Activated CD8-positive, alpha-beta T cell treated with anti-CD3 and anti-CD28 coated beads for 36 hours (primary cell): ENCODE measurements around the gene LSM14A. TPM values are rescaled to one million over a fixed set of nuclear protein-coding genes. Genes with fewer than 3 reads are reported as not detected.

Source experiments
- ATAC-seq: fragments of 200-7000 bp; cut with Tn5 transposase; one replicate; pipeline ENCODE4 v1.10.0; 2021; ENCODE audit warnings: mild to moderate bottlenecking, moderate library complexity
- CTCF ChIA-PET: fragments of 350-600 bp; sonication (Branson Sonifier 250); formaldehyde crosslinking; loops from one replicate; lab custom pipeline; 2021; ENCODE audit warnings: antibody characterized with exemption; lab: Charles Lee
- POLR2A ChIA-PET: fragments of 350-600 bp; sonication (Branson Sonifier 250); formaldehyde crosslinking; loops from one replicate; lab custom pipeline; 2021; ENCODE audit warnings: antibody characterized with exemption; lab: Charles Lee
- DNase-seq: peaks from one replicate; pipeline ENCODE4 v3.0.0-alpha.2; 2020
- H3K27ac Mint-ChIP-seq: one replicate; pipeline ENCODE4 v1.8.0; 2021; ENCODE audit warnings: mild to moderate bottlenecking, mixed read lengths
- H3K27me3 Mint-ChIP-seq: one replicate; pipeline ENCODE4 v1.8.0; 2021; ENCODE audit warnings: mixed read lengths
- H3K36me3 Mint-ChIP-seq: one replicate; pipeline ENCODE4 v1.8.0; 2021; ENCODE audit warnings: low read depth, mixed read lengths
- H3K4me1 Mint-ChIP-seq: one replicate; pipeline ENCODE4 v1.8.0; 2021; ENCODE audit warnings: low read depth, mixed read lengths
- H3K4me3 Mint-ChIP-seq: one replicate; pipeline ENCODE4 v1.8.0; 2021; ENCODE audit warnings: mild to moderate bottlenecking, moderate library complexity, mixed read lengths
- H3K9me3 Mint-ChIP-seq: one replicate; pipeline ENCODE4 v1.8.0; 2021; ENCODE audit warnings: mixed read lengths
- CTCF ChIP-seq: fragments of 200-600 bp; IDR thresholded peaks from one replicate; pipeline ENCODE4 v1.8.0; 2022; ENCODE audit warnings: antibody characterized with exemption, mild to moderate bottlenecking
- intact Hi-C: fragments of 100-400 bp; cut with micrococcal nuclease; formaldehyde crosslinking; loops from one replicate; pipeline ENCODE4 v1.10.0; 2022
- total RNA-seq, 2 experiments: library from RNA; stranded (reverse); gene quantifications; one replicate each; pipeline ENCODE4 v1.2.3, GENCODE V29; 2021

The LSM14A gene
- total RNA-seq, 2 experiments from 2014 or later: 98.6 to 99.3 TPM

GRCh38 chr19:34217952-34218817 is 45.9 kb downstream of the LSM14A start:
- intact Hi-C loops: no loop called here
- no peak for TF ChIP-seq CTCF
- DNase-seq (peak; percentile 79), ATAC-seq (peak; percentile 85)
- H3K4me1 Mint-ChIP-seq: peaks cover 38% of the 10 kb centered on the region
- CTCF ChIA-PET: interaction anchor here (1.1 to 2.8 kb wide), 6 partner anchors 9 to 128 kb away, joined by 4 to 10 read pairs (median 6); no protein-coding TSS in a partner anchor
- H3K36me3 Mint-ChIP-seq: peaks cover 48% of the 10 kb centered on the region
- peak overlapping the region; percentile 79 for H3K27ac Mint-ChIP-seq
- H3K4me3 Mint-ChIP-seq: no peak overlapping the region
- POLR2A ChIA-PET: interaction anchor here (0.6 to 0.9 kb wide), 2 partner anchors 14 to 1555 kb away, joined by 3 to 4 read pairs; no protein-coding TSS in a partner anchor
- H3K9me3 Mint-ChIP-seq: no peaks in the 10 kb centered on the region
- H3K27me3 Mint-ChIP-seq: no peaks in the 10 kb centered on the region

GRCh38 chr19:34218818-34219164 is 46.5 kb downstream of the LSM14A start:
- ChIA-PET CTCF (interaction anchor here (1.0 to 2.8 kb wide), 6 partner anchors 9 to 128 kb away, joined by 3 to 10 read pairs (median 6); no protein-coding TSS in a partner anchor), POLR2A (interaction anchor here (1.0 kb wide), 1 partner anchor 46 kb away, joined by 3 read pairs; no protein-coding TSS in a partner anchor)
- ATAC-seq (no peak), DNase-seq (no peak)
- Mint-ChIP-seq H3K4me1 (peaks cover 42% of the 10 kb centered on the region), H3K27me3 (no peaks in the 10 kb centered on the region), H3K36me3 (peaks cover 54% of the 10 kb centered on the region), H3K9me3 (no peaks in the 10 kb centered on the region), H3K4me3 (no peak overlapping the region), H3K27ac (peak overlapping the region; percentile 79)
- no peak for TF ChIP-seq CTCF
- intact Hi-C loops: no loop called here

GRCh38 chr19:34220472-34221063 is 48.3 kb downstream of the LSM14A start:
- peak; percentile 76 for TF ChIP-seq CTCF
- H3K9me3 Mint-ChIP-seq: no peaks in the 10 kb centered on the region
- ATAC-seq (no peak), DNase-seq (peak; percentile 82)
- POLR2A ChIA-PET: interaction anchor here (2.2 kb wide), 1 partner anchor 12 kb away, joined by 8 read pairs; no protein-coding TSS in a partner anchor
- CTCF ChIA-PET: interaction anchor here (0.6 to 2.8 kb wide), 14 partner anchors 10 to 140 kb away, joined by 3 to 15 read pairs (median 4); no protein-coding TSS in a partner anchor
- peaks cover 49% of the 10 kb centered on the region for H3K4me1 Mint-ChIP-seq
- no peak overlapping the region for H3K4me3 Mint-ChIP-seq
- H3K36me3 Mint-ChIP-seq: peaks cover 63% of the 10 kb centered on the region
- intact Hi-C loops: loop anchor here (5.0 to 10.0 kb wide), 2 partner anchors 48 to 124 kb away; partner anchors contain the start of gene LSM14A
- H3K27ac Mint-ChIP-seq: peak overlapping the region; percentile 45
- H3K27me3 Mint-ChIP-seq: no peaks in the 10 kb centered on the region

- DNase-seq (no peak), ATAC-seq (no peak)
- peaks cover 66% of the 10 kb centered on the region for H3K36me3 Mint-ChIP-seq
- POLR2A ChIA-PET: interaction anchor here (1.0 to 2.2 kb wide), 2 partner anchors 10 to 21 kb away, joined by 3 to 8 read pairs; no protein-coding TSS in a partner anchor
- H3K27ac Mint-ChIP-seq: no peak overlapping the region
- intact Hi-C loops: loop anchor here (5.0 to 10.0 kb wide), 2 partner anchors 50 to 122 kb away; partner anchors contain the start of gene LSM14A
- H3K4me3 Mint-ChIP-seq: no peak overlapping the region
- TF ChIP-seq CTCF: no peak
- H3K4me1 Mint-ChIP-seq: peaks cover 55% of the 10 kb centered on the region
- no peaks in the 10 kb centered on the region for H3K9me3 Mint-ChIP-seq
- no peaks in the 10 kb centered on the region for H3K27me3 Mint-ChIP-seq
- CTCF ChIA-PET: interaction anchor here (0.6 to 2.1 kb wide), 8 partner anchors 9 to 444 kb away, joined by 3 to 15 read pairs (median 4); no protein-coding TSS in a partner anchor
These were observed 50.1 kb downstream of the LSM14A start for GRCh38 chr19:34222386-34222785.
